C4-2B (cell line): ENCODE measurements around the gene R3HDM2.

ENCODE experiments used
- H3K27ac ChIP-seq: fragments of 450-650 bp; 2 replicates; pipeline ENCODE4 v1.5.1; 2017
- CTCF ChIP-seq: fragments of 450-650 bp; conservative IDR thresholded peaks from 2 replicates; pipeline ENCODE4 v1.5.1; 2017; ENCODE audit warnings: mild to moderate bottlenecking
- ZFX ChIP-seq: fragments of 450-650 bp; IDR thresholded peaks from 2 replicates; pipeline ENCODE4 v1.6.1; 2017

Gene R3HDM2

GRCh38 chr12:57225680-57226210 is 205.1 kb downstream of the R3HDM2 start:
- H3K27ac ChIP-seq = no peak overlapping the region
- no peak for TF ChIP-seq CTCF
- TF ChIP-seq ZFX = no peak

DNA sequence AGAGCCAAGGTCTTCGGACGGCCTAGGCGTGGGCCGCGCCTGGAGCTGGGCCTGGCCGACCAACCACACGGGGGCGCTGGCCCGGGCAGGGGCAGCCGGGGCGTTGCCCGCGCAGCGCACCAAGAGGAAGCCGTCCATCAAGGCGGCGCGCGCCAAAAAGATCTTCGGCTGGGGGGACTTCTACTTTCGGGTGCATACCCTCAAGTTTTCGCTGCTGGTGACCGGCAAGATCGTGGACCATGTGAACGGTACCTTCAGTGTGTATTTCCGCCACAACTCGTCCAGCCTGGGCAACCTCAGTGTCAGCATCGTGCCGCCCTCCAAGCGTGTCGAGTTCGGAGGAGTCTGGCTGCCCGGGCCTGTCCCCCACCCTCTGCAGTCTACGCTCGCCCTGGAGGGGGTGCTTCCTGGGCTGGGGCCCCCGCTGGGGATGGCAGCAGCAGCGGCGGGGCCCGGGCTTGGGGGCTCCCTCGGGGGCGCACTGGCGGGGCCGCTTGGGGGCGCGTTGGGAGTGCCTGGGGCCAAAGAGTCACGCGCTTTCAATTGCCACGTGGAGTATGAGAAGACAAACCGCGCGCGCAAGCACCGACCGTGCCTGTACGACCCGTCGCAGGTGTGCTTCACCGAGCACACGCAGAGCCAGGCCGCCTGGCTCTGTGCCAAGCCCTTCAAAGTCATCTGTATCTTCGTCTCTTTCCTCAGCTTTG is 205.7 kb downstream of the R3HDM2 start:
- H3K27ac ChIP-seq = no peak overlapping the region
- TF ChIP-seq ZFX = no peak
- no peak for TF ChIP-seq CTCF

- TF ChIP-seq ZFX (no peak), CTCF (no peak)
- no peak overlapping the region for H3K27ac ChIP-seq
Observed at GRCh38 chr12:57224278-57224972, 206.4 kb downstream of the R3HDM2 start.

GRCh38 chr12:57223191-57224165 is 207.4 kb downstream of the R3HDM2 start:
- no peak for TF ChIP-seq ZFX
- no peak for TF ChIP-seq CTCF
- no peak overlapping the region for H3K27ac ChIP-seq

DNA sequence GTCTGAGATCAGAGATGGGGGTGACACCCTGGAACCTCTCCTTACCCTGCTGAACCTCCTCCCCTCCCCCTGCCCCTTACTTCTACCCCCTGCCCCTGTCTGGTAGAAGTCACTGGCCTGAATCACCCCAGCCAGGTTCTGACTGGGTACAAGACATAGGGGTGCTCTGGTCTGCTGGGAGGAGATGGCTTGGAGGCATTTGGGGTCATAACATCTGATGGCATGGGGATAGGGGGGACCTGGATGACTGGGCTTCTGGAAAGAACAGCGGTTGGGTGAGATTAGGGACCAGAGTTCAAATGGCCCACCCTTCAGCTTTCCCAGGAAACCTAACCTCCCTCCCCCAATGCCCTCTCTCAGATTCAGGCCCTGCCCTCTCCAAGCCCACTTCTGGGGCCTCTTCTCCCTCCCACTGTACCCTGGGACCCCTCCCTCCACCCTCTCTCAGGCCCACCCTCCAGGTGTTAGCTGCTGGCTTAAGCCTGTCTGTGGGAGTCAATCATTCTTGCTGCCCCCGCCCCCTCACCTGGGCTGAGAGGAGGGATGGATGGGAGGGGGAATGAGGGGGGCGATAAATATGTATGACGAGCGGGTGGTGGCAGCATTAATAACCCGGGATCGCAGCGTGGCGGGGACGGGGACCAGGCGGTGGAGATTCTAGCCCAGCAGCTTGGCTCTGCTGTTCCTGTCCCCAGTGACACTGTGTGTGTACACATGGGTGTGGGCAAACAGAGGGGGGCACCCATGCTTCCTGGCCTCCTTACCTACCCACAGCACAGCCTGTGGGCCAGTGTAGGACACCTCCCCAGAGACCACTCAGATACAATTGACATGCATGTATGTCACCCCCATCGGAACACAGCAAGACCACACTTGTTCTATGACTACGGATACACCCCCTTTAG is 208.3 kb downstream of the R3HDM2 start:
- no peak for TF ChIP-seq CTCF
- no peak for TF ChIP-seq ZFX
- H3K27ac ChIP-seq = no peak overlapping the region

DNA sequence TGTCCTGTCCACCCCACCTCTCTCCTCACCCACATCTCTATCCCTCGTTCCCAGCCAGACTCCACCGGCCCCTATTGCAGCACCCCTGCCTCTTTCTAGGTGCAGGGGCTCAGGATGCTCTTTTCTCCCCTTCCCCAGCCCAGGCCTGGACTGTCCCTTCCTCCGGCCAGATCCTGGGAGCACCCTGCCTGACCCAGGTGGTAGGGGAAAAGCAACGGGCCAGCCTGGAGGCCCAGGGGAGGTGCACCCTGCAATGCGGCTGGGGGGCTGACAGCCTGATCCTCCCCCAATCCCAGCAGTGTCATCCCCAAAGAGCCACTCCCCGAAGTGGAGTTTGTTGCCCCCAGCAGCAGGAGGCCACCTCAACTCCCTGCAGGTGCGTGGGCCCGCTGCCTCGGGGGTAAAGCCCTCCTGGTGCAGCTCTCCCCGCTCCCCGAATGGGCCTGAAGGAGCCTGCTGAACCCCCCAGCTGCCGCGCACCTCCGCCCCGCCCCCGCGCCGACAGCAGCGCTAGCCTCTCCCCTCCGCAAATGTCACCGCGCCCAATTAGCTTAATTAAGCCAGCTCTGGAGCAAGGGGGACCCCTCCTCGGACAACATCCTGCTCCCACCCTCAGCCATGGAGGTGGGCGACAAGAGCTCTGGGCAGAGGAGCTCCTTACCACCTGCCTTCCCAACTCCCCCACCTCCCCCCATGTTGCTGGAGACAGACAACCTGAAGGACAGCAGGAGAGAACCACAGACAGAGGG is 209.5 kb downstream of the R3HDM2 start:
- no peak overlapping the region for H3K27ac ChIP-seq
- TF ChIP-seq ZFX (no peak), CTCF (no peak)
